ENCODE results near the gene GJB6.

Gene GJB6

DNA sequence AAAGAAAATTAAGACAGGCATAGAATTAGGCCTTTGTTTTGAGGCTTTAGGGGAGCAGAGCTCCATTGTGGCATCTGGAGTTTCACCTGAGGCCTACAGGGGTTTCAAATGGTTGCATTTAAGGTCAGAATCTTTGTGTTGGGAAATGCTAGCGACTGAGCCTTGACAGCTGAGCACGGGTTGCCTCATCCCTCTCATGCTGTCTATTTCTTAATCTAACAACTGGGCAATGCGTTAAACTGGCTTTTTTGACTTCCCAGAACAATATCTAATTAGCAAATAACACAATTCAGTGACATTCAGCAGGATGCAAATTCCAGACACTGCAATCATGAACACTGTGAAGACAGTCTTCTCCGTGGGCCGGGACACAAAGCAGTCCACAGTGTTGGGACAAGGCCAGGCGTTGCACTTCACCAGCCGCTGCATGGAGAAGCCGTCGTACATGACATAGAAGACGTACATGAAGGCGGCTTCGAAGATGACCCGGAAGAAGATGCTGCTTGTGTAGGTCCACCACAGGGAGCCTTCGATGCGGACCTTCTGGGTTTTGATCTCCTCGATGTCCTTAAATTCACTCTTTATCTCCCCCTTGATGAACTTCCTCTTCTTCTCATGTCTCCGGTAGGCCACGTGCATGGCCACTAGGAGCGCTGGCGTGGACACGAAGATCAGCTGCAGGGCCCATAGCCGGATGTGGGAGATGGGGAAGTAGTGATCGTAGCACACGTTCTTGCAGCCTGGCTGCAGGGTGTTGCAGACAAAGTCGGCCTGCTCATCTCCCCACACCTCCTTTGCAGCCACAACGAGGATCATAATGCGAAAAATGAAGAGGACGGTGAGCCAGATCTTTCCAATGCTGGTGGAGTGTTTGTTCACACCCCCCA is 43.2 kb downstream of the GJB6 start:
- H3K27me3 ChIP-seq (ENCODE audit: control insufficient read depth, insufficient read depth, low read length, poor library complexity, severe bottlenecking): peaks cover 50% of the 10 kb centered on the region
- H3K27ac ChIP-seq (ENCODE audit: insufficient read depth, low read depth, low read length, poor library complexity, severe bottlenecking): no peak overlapping the region
- peaks cover 13% of the 10 kb centered on the region for H3K4me1 ChIP-seq (ENCODE audit: control insufficient read depth, insufficient read depth, low read length)
- no peaks in the 10 kb centered on the region for H3K9me3 ChIP-seq (ENCODE audit: control insufficient read depth, low read length)
- no peaks in the 10 kb centered on the region for H3K36me3 ChIP-seq (ENCODE audit: control insufficient read depth, insufficient read depth, low read length)
- 91% methylated on average over 28 of the region's 28 CpGs for WGBS, 2 experiments
- no peak overlapping the region for H3K4me3 ChIP-seq (ENCODE audit: insufficient read depth, low read depth, low read length)

DNA sequence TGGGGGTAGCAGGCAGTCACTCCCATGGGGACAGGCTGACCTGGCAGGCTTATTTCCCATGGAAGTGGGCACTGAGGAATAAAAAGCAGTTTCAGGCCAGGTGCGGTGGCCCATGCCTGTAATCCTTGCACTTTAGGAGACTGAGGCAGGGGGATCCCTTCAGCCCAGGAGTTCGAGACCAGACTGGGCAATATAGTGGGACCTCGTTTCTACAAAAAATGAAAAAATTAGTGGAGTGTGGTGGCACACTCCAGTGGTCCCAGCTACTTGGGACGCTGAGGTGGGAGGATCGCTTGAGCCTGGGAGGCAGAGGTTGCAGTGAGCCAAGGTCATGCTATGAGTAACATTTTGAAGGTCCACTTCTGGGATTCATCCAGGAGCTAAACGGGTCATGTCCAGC is 45.3 kb downstream of the GJB6 start:
- WGBS, 2 experiments: 83% methylated on average over 6 of the region's 6 CpGs
- Histone ChIP-seq H3K4me3 (ENCODE audit: insufficient read depth, low read depth, low read length) (no peak overlapping the region), H3K4me1 (ENCODE audit: control insufficient read depth, insufficient read depth, low read length) (peaks cover 3% of the 10 kb centered on the region), H3K27me3 (ENCODE audit: control insufficient read depth, insufficient read depth, low read length, poor library complexity, severe bottlenecking) (peaks cover 29% of the 10 kb centered on the region), H3K9me3 (ENCODE audit: control insufficient read depth, low read length) (no peaks in the 10 kb centered on the region), H3K27ac (ENCODE audit: insufficient read depth, low read depth, low read length, poor library complexity, severe bottlenecking) (no peak overlapping the region), H3K36me3 (ENCODE audit: control insufficient read depth, insufficient read depth, low read length) (no peaks in the 10 kb centered on the region)

DNA sequence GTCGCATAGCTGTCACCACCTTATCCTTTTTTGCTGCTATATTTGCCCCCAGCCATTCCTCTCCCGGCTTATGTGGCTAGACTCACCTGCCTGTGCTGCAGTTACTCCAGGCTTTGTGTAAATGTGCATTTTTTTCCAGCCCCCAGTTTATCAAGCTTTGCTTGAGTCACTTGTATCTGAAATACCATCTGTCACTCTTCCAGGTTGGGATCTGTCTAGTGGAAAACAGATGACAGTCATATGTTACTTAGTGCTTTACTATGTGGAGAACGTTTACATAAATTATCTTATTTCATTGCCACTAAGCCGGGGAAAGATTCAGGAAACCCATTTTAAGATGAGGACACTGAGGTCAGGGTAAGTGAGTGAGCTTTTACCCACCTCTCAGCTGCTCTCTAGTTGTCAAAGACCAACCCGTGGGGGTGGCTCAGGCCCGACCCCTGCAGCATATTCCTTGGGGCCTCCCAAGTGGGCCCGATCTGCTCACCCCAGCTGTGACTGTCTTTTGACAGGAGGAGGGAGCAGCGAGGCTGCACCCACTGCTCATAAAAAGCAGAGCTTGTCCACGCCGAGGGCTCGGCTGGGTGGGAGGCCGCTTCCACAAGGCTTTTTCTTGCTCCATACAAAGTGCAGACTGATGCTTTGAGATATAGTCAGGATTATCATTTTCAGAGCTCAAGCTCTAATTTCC is 46.6 kb downstream of the GJB6 start:
- 79 to 82% methylated on average over 11 to 12 of the region's 12 CpGs for WGBS, 2 experiments
- no peaks in the 10 kb centered on the region for H3K9me3 ChIP-seq (ENCODE audit: control insufficient read depth, low read length)

DNA sequence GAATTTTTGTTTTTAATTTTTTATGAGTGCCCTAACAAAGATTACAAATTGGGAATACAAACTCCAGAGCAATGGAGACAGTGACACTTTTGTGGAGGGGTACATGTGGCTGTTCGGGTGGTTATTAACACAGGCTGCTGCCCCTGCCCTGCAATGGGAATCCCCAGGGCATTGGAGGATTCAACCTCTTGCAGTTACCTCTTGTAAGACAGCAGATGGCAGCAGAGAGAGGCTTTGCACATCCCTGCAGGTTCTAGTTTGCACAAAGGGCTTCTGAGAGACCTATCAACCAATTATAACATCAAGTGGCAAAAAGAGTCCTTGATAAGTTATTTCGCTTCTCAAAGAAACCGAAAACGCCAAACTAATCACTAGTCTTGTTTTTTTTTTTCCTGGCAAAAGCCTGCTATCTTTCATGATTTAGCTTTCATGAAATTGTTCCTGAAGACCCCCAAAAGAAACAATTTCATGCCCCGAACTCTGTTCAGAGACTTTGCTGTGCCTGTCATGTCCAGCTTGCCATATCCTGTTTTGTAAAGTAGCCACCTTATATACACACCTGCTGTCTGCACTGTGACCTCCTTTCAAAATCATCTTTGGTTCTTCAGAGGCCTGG is 49.8 kb downstream of the GJB6 start:
- Histone ChIP-seq H3K4me1 (ENCODE audit: control insufficient read depth, insufficient read depth, low read length) (no peaks in the 10 kb centered on the region), H3K36me3 (ENCODE audit: control insufficient read depth, insufficient read depth, low read length) (no peaks in the 10 kb centered on the region), H3K4me3 (ENCODE audit: insufficient read depth, low read depth, low read length) (no peak overlapping the region), H3K9me3 (ENCODE audit: control insufficient read depth, low read length) (no peaks in the 10 kb centered on the region), H3K27me3 (ENCODE audit: control insufficient read depth, insufficient read depth, low read length, poor library complexity, severe bottlenecking) (no peaks in the 10 kb centered on the region), H3K27ac (ENCODE audit: insufficient read depth, low read depth, low read length, poor library complexity, severe bottlenecking) (no peak overlapping the region)
- WGBS, 2 experiments: 29 to 31% methylated on average over 5 of the region's 5 CpGs

More for the DNA sequence above, 46.6 kb downstream of the GJB6 start:
- no peaks in the 10 kb centered on the region for H3K4me1 ChIP-seq (ENCODE audit: control insufficient read depth, insufficient read depth, low read length)
- H3K4me3 ChIP-seq (ENCODE audit: insufficient read depth, low read depth, low read length): no peak overlapping the region
- H3K27me3 ChIP-seq (ENCODE audit: control insufficient read depth, insufficient read depth, low read length, poor library complexity, severe bottlenecking): peaks cover 16% of the 10 kb centered on the region
- H3K36me3 ChIP-seq (ENCODE audit: control insufficient read depth, insufficient read depth, low read length): no peaks in the 10 kb centered on the region
- H3K27ac ChIP-seq (ENCODE audit: insufficient read depth, low read depth, low read length, poor library complexity, severe bottlenecking): no peak overlapping the region

DNA sequence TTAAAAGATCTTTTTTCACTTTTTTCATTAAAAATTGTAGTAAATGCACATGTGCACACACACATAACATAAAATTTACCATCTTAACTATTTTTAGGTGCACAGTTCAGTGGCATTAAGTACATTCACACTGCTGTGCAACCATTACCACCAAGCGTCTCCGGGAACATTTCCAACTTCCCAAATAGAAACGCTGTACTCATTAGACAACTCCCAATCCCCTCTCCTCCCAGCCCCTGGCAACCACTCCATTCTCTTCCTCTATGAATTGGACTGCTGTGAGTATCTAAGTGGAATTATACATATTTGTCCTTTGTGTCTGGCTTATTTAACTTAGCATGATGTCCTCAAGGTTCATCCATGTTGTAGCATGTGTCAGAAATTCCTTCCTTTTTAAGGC is 50.9 kb downstream of the GJB6 start:
- Histone ChIP-seq H3K27me3 (ENCODE audit: control insufficient read depth, insufficient read depth, low read length, poor library complexity, severe bottlenecking) (no peaks in the 10 kb centered on the region), H3K4me1 (ENCODE audit: control insufficient read depth, insufficient read depth, low read length) (no peaks in the 10 kb centered on the region), H3K27ac (ENCODE audit: insufficient read depth, low read depth, low read length, poor library complexity, severe bottlenecking) (no peak overlapping the region), H3K9me3 (ENCODE audit: control insufficient read depth, low read length) (no peaks in the 10 kb centered on the region), H3K4me3 (ENCODE audit: insufficient read depth, low read depth, low read length) (no peak overlapping the region), H3K36me3 (ENCODE audit: control insufficient read depth, insufficient read depth, low read length) (no peaks in the 10 kb centered on the region)
- 90 to 93% methylated on average over 3 of the region's 3 CpGs for WGBS, 2 experiments

DNA sequence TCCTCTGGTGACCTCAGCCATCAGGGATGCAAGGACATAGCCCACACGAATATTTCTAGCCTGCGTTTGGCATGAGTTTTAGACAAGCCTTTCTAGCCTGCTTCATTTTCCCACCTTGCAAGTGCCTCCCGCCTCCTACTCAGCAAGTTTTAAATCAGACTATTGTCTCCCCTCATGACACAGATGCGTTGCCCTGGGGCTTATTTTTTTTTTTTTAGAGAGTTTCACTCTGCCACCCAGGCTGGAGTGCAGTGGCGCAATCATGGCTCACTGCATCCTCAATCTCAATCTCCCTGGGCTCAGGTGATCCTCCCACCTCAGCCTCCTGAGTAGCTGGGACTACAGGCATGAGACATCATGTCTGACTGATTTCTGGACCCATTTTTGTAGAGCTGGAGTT is 54.0 kb downstream of the GJB6 start:
- Histone ChIP-seq H3K9me3 (ENCODE audit: control insufficient read depth, low read length) (no peaks in the 10 kb centered on the region), H3K4me1 (ENCODE audit: control insufficient read depth, insufficient read depth, low read length) (peaks cover 6% of the 10 kb centered on the region)
- WGBS, 2 experiments: 83 to 85% methylated on average over 5 of the region's 5 CpGs

DNA sequence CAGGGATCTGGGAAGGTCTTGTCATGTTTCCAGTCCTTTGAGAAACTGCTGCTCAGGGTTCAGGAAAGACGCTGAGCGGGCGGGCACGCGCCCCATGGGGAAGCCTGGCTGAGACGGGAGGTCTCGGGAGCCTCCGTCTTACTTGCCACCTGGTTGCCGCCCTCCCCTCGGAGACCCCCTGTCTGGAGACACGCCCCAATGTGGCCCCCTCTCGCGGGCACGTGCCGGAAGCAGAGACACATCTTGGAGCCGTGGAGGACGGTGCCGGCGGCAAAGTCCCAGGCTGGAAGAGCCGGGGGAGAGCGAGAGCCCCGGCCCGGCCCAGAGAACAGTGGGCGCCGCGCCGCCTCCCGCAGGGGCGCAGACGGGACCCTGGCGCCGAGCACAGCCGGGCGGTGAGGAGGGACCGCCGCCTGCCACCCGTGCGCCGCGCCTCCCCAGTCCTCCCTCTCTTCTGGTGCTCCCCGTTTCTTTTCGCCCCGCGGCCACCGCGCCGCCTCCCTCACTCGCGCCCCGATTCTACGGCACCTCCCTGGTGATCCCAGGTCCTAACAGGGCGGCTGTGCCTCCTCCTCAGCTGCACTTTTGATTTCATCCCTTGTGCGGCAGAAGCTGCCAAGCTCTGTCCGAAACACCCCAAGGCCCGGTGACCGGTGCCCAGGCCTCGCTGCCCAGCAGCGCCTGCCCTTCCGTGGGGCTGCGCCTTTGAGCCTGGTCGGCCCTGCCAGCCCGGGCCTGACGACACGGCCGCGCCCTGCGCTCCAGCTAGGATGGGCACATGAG is 54.9 kb downstream of the GJB6 start:
- 95 to 96% methylated on average over 67 of the region's 67 CpGs for WGBS, 2 experiments
- H3K9me3 ChIP-seq (ENCODE audit: control insufficient read depth, low read length): no peaks in the 10 kb centered on the region
- H3K36me3 ChIP-seq (ENCODE audit: control insufficient read depth, insufficient read depth, low read length): no peaks in the 10 kb centered on the region
- H3K4me1 ChIP-seq (ENCODE audit: control insufficient read depth, insufficient read depth, low read length): peaks cover 6% of the 10 kb centered on the region
- no peaks in the 10 kb centered on the region for H3K27me3 ChIP-seq (ENCODE audit: control insufficient read depth, insufficient read depth, low read length, poor library complexity, severe bottlenecking)
- H3K27ac ChIP-seq (ENCODE audit: insufficient read depth, low read depth, low read length, poor library complexity, severe bottlenecking): no peak overlapping the region
- H3K4me3 ChIP-seq (ENCODE audit: insufficient read depth, low read depth, low read length): no peak overlapping the region

More for the DNA sequence above, 54.0 kb downstream of the GJB6 start:
- Histone ChIP-seq H3K4me3 (ENCODE audit: insufficient read depth, low read depth, low read length) (no peak overlapping the region), H3K27me3 (ENCODE audit: control insufficient read depth, insufficient read depth, low read length, poor library complexity, severe bottlenecking) (no peaks in the 10 kb centered on the region), H3K36me3 (ENCODE audit: control insufficient read depth, insufficient read depth, low read length) (no peaks in the 10 kb centered on the region), H3K27ac (ENCODE audit: insufficient read depth, low read depth, low read length, poor library complexity, severe bottlenecking) (no peak overlapping the region)

DNA sequence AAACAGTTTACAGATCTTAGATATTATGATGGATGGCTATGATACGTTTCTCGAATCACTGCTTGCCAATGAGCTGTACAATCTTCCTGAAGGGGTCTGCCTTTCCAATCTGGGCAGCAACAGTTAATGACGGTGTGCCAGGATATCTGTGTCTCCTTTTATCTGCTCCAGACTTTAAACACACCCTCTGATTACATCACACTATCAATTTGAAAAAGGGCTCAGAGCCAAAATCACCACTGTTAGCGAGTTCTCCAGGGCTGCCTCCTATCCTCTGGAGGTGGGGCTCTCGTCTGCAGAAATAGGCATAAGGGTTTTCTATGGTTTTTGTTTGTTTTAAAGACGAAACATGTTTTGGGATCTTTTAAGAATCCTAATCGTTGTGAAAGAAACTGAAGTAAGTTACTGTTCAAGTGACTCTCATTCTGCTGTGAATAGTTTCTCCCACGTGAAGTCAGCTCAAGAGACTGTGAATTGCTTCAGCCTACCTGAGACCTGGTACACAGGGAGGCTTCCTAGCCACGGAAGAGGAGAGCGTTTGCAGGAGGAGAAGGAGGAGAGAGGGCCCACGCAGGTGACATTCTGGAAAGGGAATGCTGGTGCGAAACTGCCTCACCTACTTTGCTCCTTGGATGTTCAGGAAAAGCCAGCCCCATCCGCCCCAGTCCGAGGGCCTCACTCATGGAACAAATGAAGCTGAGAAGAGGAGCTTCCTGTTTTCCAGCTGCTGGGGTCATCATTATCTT is 56.0 kb downstream of the GJB6 start:
- WGBS, 2 experiments: 77 to 78% methylated on average over 14 of the region's 14 CpGs
- Histone ChIP-seq H3K4me1 (ENCODE audit: control insufficient read depth, insufficient read depth, low read length) (peaks cover 6% of the 10 kb centered on the region), H3K27me3 (ENCODE audit: control insufficient read depth, insufficient read depth, low read length, poor library complexity, severe bottlenecking) (no peaks in the 10 kb centered on the region), H3K4me3 (ENCODE audit: insufficient read depth, low read depth, low read length) (no peak overlapping the region), H3K27ac (ENCODE audit: insufficient read depth, low read depth, low read length, poor library complexity, severe bottlenecking) (no peak overlapping the region), H3K9me3 (ENCODE audit: control insufficient read depth, low read length) (no peaks in the 10 kb centered on the region), H3K36me3 (ENCODE audit: control insufficient read depth, insufficient read depth, low read length) (no peaks in the 10 kb centered on the region)

DNA sequence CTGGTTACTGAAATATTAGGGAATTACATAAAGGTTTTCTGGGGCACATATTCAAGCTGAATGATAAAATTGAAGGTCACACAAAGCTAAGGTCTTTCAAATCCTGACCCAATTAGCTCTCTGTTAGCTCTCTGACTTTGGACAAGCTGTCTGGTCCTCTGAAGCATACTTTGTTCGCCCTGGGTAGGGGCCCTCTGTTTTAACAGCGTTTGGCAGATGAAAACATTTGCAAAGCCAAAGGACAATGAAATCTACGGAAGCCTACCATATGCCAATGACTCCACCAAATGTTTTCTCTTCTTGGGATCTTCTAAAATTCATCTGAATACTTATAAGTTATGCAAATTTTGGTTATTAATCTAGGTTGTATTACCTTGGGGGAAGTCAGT is 56.7 kb downstream of the GJB6 start:
- H3K4me1 ChIP-seq (ENCODE audit: control insufficient read depth, insufficient read depth, low read length): peaks cover 6% of the 10 kb centered on the region
- no peaks in the 10 kb centered on the region for H3K9me3 ChIP-seq (ENCODE audit: control insufficient read depth, low read length)
- H3K27ac ChIP-seq (ENCODE audit: insufficient read depth, low read depth, low read length, poor library complexity, severe bottlenecking): no peak overlapping the region
- no peaks in the 10 kb centered on the region for H3K27me3 ChIP-seq (ENCODE audit: control insufficient read depth, insufficient read depth, low read length, poor library complexity, severe bottlenecking)
- H3K4me3 ChIP-seq (ENCODE audit: insufficient read depth, low read depth, low read length): no peak overlapping the region
- WGBS, 2 experiments: 91 to 97% methylated on average over 3 of the region's 3 CpGs
- no peaks in the 10 kb centered on the region for H3K36me3 ChIP-seq (ENCODE audit: control insufficient read depth, insufficient read depth, low read length)

Data from ectodermal cell (in vitro differentiated cells).